PC-9 (cell line): ENCODE results near the gene ZNF385B. TPM values are rescaled to one million over a fixed set of nuclear protein-coding genes. Genes with fewer than 3 reads are reported as not detected.

Experiments
- BruUV-seq: library from RNA; stranded (reverse); fragments of 400-500 nt; replicated peaks from 2 replicates; lab custom pipeline; 2021; lab: Mats Ljungman, UMichigan
- CTCF ChIA-PET: fragments of 300-600 bp; sonication (Branson Sonifier 250); formaldehyde crosslinking; loops from one replicate; lab custom pipeline; 2022; ENCODE audit warnings: antibody characterized with exemption; lab: Charles Lee
- POLR2A ChIA-PET: fragments of 300-600 bp; sonication (Branson Sonifier 250); formaldehyde crosslinking; loops from one replicate; lab custom pipeline; 2022; ENCODE audit warnings: antibody characterized with exemption; ENCODE audit not compliant: unreplicated experiment; lab: Charles Lee
- DNase-seq, 2 experiments: peaks; one replicate each; pipeline versions ENCODE4 v3.0.0 to v3.0.0-alpha.2; 2015 to 2022; ENCODE audit warnings: mixed read lengths in 1 of 2
- H2AFZ ChIP-seq: fragments of 200-600 bp; sonication (generic); 2 replicates; pipeline ENCODE4 v1.8.1; 2017; ENCODE audit warnings: antibody characterized with exemption
- H3F3A ChIP-seq: fragments of 200-600 bp; sonication (generic); 2 replicates; pipeline ENCODE4 v1.8.1; 2017; ENCODE audit warnings: antibody characterized with exemption, mild to moderate bottlenecking, low read depth; ENCODE audit not compliant: insufficient read depth
- H3K27ac ChIP-seq: fragments of 200-600 bp; sonication (generic); 2 replicates; pipeline ENCODE4 v1.6.1; 2016; ENCODE audit warnings: mixed run types
- H3K27me3 ChIP-seq: fragments of 200-600 bp; sonication (generic); 2 replicates; pipeline ENCODE4 v1.6.1; 2016; ENCODE audit warnings: low read depth, mixed run types; ENCODE audit not compliant: insufficient read depth
- H3K36me3 ChIP-seq: fragments of 200-600 bp; sonication (generic); 2 replicates; pipeline ENCODE4 v1.6.1; 2016; ENCODE audit warnings: low read depth, mixed run types
- H3K4me1 ChIP-seq: fragments of 200-600 bp; sonication (generic); replicated peaks from 2 replicates; pipeline ENCODE4 v1.6.1; 2016; ENCODE audit warnings: mixed run types; ENCODE audit not compliant: insufficient read depth
- H3K4me2 ChIP-seq: fragments of 200-600 bp; sonication (generic); 2 replicates; pipeline ENCODE4 v1.6.1; 2017; ENCODE audit warnings: mixed run types
- H3K4me3 ChIP-seq: fragments of 200-600 bp; sonication (generic); 2 replicates; pipeline ENCODE4 v1.6.1; 2016; ENCODE audit warnings: mixed run types
- H3K79me2 ChIP-seq: fragments of 200-600 bp; sonication (generic); 2 replicates; pipeline ENCODE4 v1.6.1; 2017; ENCODE audit warnings: low read depth, mixed run types
- H3K9me2 ChIP-seq: fragments of 200-600 bp; sonication (generic); 2 replicates; pipeline ENCODE4 v1.8.1; 2017; ENCODE audit warnings: mild to moderate bottlenecking; ENCODE audit not compliant: insufficient read depth
- H3K9me3 ChIP-seq: fragments of 200-600 bp; sonication (generic); 2 replicates; pipeline ENCODE4 v1.8.1; 2016; ENCODE audit warnings: low read depth; ENCODE audit not compliant: insufficient read depth
- H4K20me1 ChIP-seq: fragments of 200-600 bp; sonication (generic); 2 replicates; pipeline ENCODE4 v1.8.1; 2017; ENCODE audit not compliant: insufficient read depth
- CTCF ChIP-seq: fragments of 200-600 bp; sonication (generic); conservative IDR thresholded peaks from 2 replicates; pipeline ENCODE4 v1.6.1; 2017; ENCODE audit warnings: mixed run types, antibody characterized with exemption, mild to moderate bottlenecking, moderate library complexity
- EZH2 ChIP-seq: fragments of 200-600 bp; sonication (generic); IDR thresholded peaks from 2 replicates; pipeline ENCODE4 v1.8.0; 2017; ENCODE audit warnings: antibody characterized with exemption, low read depth
- intact Hi-C: fragments of 100-400 bp; cut with micrococcal nuclease; formaldehyde crosslinking; loops from one replicate; pipeline ENCODE4 v1.10.0; 2022; ENCODE audit not compliant: unreplicated experiment
- total RNA-seq: library from RNA; stranded (reverse); gene quantifications from 2 replicates; pipeline ENCODE4 v1.2.3, GENCODE V29; 2021

Gene ZNF385B
- total RNA-seq, 1 experiment from 2014 or later, result 4.1 TPM

- Histone ChIP-seq H2AFZ (no peak overlapping the region), H3K4me3 (no peak overlapping the region), H3K36me3 (no peaks in the 10 kb centered on the region), H3F3A (peaks cover 9% of the 10 kb centered on the region; the same call in 1 of the 2 replicates), H3K4me1 (no peaks in the 10 kb centered on the region), H3K4me2 (no peak overlapping the region), H3K9me3 (no peaks in the 10 kb centered on the region), H3K79me2 (no peaks in the 10 kb centered on the region), H3K27ac (no peak overlapping the region), H4K20me1 (no peaks in the 10 kb centered on the region), H3K9me2 (no peaks in the 10 kb centered on the region; the same call in 1 of the 2 replicates), H3K27me3 (no peaks in the 10 kb centered on the region)
- CTCF ChIA-PET, result no interaction called here
- BruUV-seq, result no TSS peak
- TF ChIP-seq EZH2, result no peak
- TF ChIP-seq CTCF, result no peak
- POLR2A ChIA-PET, result no interaction called here
- intact Hi-C loops, result no loop called here
- DNase-seq, result no peak
These were observed 366.1 kb downstream of the ZNF385B start for GRCh38 chr2:179495315-179495714.

- ChIA-PET POLR2A (no interaction called here), CTCF (no interaction called here)
- no TSS peak for BruUV-seq
- Histone ChIP-seq H3F3A (peaks cover 6% of the 10 kb centered on the region; the same call in 1 of the 2 replicates), H3K9me3 (no peaks in the 10 kb centered on the region), H3K4me1 (no peaks in the 10 kb centered on the region), H3K9me2 (no peaks in the 10 kb centered on the region; the same call in none of the 2 replicates), H3K79me2 (no peaks in the 10 kb centered on the region), H2AFZ (no peak overlapping the region), H3K27me3 (no peaks in the 10 kb centered on the region), H3K4me3 (no peak overlapping the region), H3K4me2 (no peak overlapping the region), H3K36me3 (no peaks in the 10 kb centered on the region), H4K20me1 (no peaks in the 10 kb centered on the region), H3K27ac (no peak overlapping the region)
- DNase-seq, result no peak
- intact Hi-C loops, result no loop called here
- no peak for TF ChIP-seq CTCF
- TF ChIP-seq EZH2, result no peak
These were observed 372.8 kb downstream of the ZNF385B start for GRCh38 chr2:179488563-179488962.

GRCh38 chr2:179487010-179487731, 374.2 kb downstream of the ZNF385B start:
- no TSS peak for BruUV-seq
- no peak overlapping the region for H3K4me3 ChIP-seq
- CTCF ChIA-PET, result no interaction called here
- H2AFZ ChIP-seq, result peak overlapping the region; percentile 29; the same call in 1 of the 2 replicates
- no peak overlapping the region for H3K4me2 ChIP-seq
- no peak overlapping the region for H3K27ac ChIP-seq
- DNase-seq, result no peak
- POLR2A ChIA-PET, result no interaction called here
- H4K20me1 ChIP-seq, result no peaks in the 10 kb centered on the region
- H3K9me2 ChIP-seq, result no peaks in the 10 kb centered on the region; the same call in none of the 2 replicates
- no peaks in the 10 kb centered on the region for H3K9me3 ChIP-seq
- H3K36me3 ChIP-seq, result no peaks in the 10 kb centered on the region
- H3K4me1 ChIP-seq, result no peaks in the 10 kb centered on the region
- H3K79me2 ChIP-seq, result no peaks in the 10 kb centered on the region
- intact Hi-C loops, result no loop called here
- no peak for TF ChIP-seq CTCF
- H3K27me3 ChIP-seq, result no peaks in the 10 kb centered on the region
- H3F3A ChIP-seq, result no peaks in the 10 kb centered on the region
